Esophagus mucosa (tissue), 1 donor: ENCODE measurements around the gene SDK1. TPM values are rescaled to one million over a fixed set of nuclear protein-coding genes. Genes with fewer than 3 reads are reported as not detected.

Source experiments
- ATAC-seq: fragments of 200-7000 bp; cut with Tn5 transposase; one replicate; pipeline ENCODE4 v1.9.1; 2020
- total RNA-seq: library from RNA; stranded (reverse); gene quantifications from one replicate; pipeline ENCODE4 v1.2.4, GENCODE V29; 2023
- donor health status: DM: yes; HTN: yes; CAD: no.

SDK1 gene
- total RNA-seq, 1 donor from 2014 or later = 1.0 TPM

- no peak for ATAC-seq
These were observed 505.5 kb downstream of the SDK1 start for GRCh38 chr7:3806516-3806915.

- ATAC-seq = no peak
These were observed 506.8 kb downstream of the SDK1 start for GRCh38 chr7:3807824-3808223.

- ATAC-seq = no peak
These were observed 520.4 kb downstream of the SDK1 start for GRCh38 chr7:3821488-3821887.

- ATAC-seq = no peak
These were observed 524.4 kb downstream of the SDK1 start for GRCh38 chr7:3825491-3825890.

- ATAC-seq = no peak
These were observed 531.1 kb downstream of the SDK1 start for GRCh38 chr7:3832199-3832598.

GRCh38 chr7:3835109-3835508, 534.1 kb downstream of the SDK1 start:
- ATAC-seq = peak; percentile 60

GRCh38 chr7:3836855-3837254, 535.8 kb downstream of the SDK1 start:
- no peak for ATAC-seq

- no peak for ATAC-seq
These were observed 543.6 kb downstream of the SDK1 start for GRCh38 chr7:3844540-3845151.

- no peak for ATAC-seq
These were observed 545.7 kb downstream of the SDK1 start for GRCh38 chr7:3846738-3847137.

GRCh38 chr7:3847336-3847735, 546.3 kb downstream of the SDK1 start:
- no peak for ATAC-seq

- ATAC-seq = no peak
These were observed 558.4 kb downstream of the SDK1 start for GRCh38 chr7:3859431-3859830.

- ATAC-seq = no peak
These were observed 559.9 kb downstream of the SDK1 start for GRCh38 chr7:3860932-3861331.

- ATAC-seq = no peak
These were observed 560.3 kb downstream of the SDK1 start for GRCh38 chr7:3861386-3861785.

- peak; percentile 59 for ATAC-seq
These were observed 560.9 kb downstream of the SDK1 start for GRCh38 chr7:3861941-3862340.

- ATAC-seq = no peak
These were observed 561.7 kb downstream of the SDK1 start for GRCh38 chr7:3862774-3863173.

- ATAC-seq = no peak
These were observed 565.2 kb downstream of the SDK1 start for GRCh38 chr7:3866277-3866676.

GRCh38 chr7:3867863-3868262, 566.8 kb downstream of the SDK1 start:
- ATAC-seq = no peak

- ATAC-seq = no peak
These were observed 578.5 kb downstream of the SDK1 start for GRCh38 chr7:3879355-3880075.

- ATAC-seq = no peak
These were observed 579.4 kb downstream of the SDK1 start for GRCh38 chr7:3880228-3880987.

GRCh38 chr7:3882782-3883181, 581.7 kb downstream of the SDK1 start:
- ATAC-seq = no peak

GRCh38 chr7:3884543-3884942, 583.5 kb downstream of the SDK1 start:
- ATAC-seq = no peak

GRCh38 chr7:3887096-3887690, 586.1 kb downstream of the SDK1 start:
- no peak for ATAC-seq

GRCh38 chr7:3888096-3888495, 587.0 kb downstream of the SDK1 start:
- no peak for ATAC-seq
